Activated CD8-positive, alpha-beta T cell treated with anti-CD3 and anti-CD28 coated beads for 36 hours (primary cell): ENCODE measurements around the gene F10. TPM values are rescaled to one million over a fixed set of nuclear protein-coding genes. Genes with fewer than 3 reads are reported as not detected.

ENCODE experiments used
- ATAC-seq: fragments of 200-7000 bp; cut with Tn5 transposase; one replicate; pipeline ENCODE4 v1.10.0; 2021; ENCODE audit warnings: mild to moderate bottlenecking, moderate library complexity
- CTCF ChIA-PET: fragments of 350-600 bp; sonication (Branson Sonifier 250); formaldehyde crosslinking; loops from one replicate; lab custom pipeline; 2021; ENCODE audit warnings: antibody characterized with exemption; lab: Charles Lee
- POLR2A ChIA-PET: fragments of 350-600 bp; sonication (Branson Sonifier 250); formaldehyde crosslinking; loops from one replicate; lab custom pipeline; 2021; ENCODE audit warnings: antibody characterized with exemption; lab: Charles Lee
- DNase-seq: peaks from one replicate; pipeline ENCODE4 v3.0.0-alpha.2; 2020
- H3K27ac Mint-ChIP-seq: one replicate; pipeline ENCODE4 v1.8.0; 2021; ENCODE audit warnings: mild to moderate bottlenecking, mixed read lengths
- H3K27me3 Mint-ChIP-seq: one replicate; pipeline ENCODE4 v1.8.0; 2021; ENCODE audit warnings: mixed read lengths
- H3K36me3 Mint-ChIP-seq: one replicate; pipeline ENCODE4 v1.8.0; 2021; ENCODE audit warnings: low read depth, mixed read lengths
- H3K4me1 Mint-ChIP-seq: one replicate; pipeline ENCODE4 v1.8.0; 2021; ENCODE audit warnings: low read depth, mixed read lengths
- H3K4me3 Mint-ChIP-seq: one replicate; pipeline ENCODE4 v1.8.0; 2021; ENCODE audit warnings: mild to moderate bottlenecking, moderate library complexity, mixed read lengths
- H3K9me3 Mint-ChIP-seq: one replicate; pipeline ENCODE4 v1.8.0; 2021; ENCODE audit warnings: mixed read lengths
- intact Hi-C: fragments of 100-400 bp; cut with micrococcal nuclease; formaldehyde crosslinking; loops from one replicate; pipeline ENCODE4 v1.10.0; 2022
- total RNA-seq, 2 experiments: library from RNA; stranded (reverse); gene quantifications; one replicate each; pipeline ENCODE4 v1.2.3, GENCODE V29; 2021
- TF ChIP-seq, protein P1 (sequence below): fragments of 200-600 bp; IDR thresholded peaks from one replicate; pipeline ENCODE4 v1.8.0; 2022; ENCODE audit warnings: antibody characterized with exemption, mild to moderate bottlenecking

F10 gene
- total RNA-seq, 2 experiments from 2014 or later: not detected

DNA sequence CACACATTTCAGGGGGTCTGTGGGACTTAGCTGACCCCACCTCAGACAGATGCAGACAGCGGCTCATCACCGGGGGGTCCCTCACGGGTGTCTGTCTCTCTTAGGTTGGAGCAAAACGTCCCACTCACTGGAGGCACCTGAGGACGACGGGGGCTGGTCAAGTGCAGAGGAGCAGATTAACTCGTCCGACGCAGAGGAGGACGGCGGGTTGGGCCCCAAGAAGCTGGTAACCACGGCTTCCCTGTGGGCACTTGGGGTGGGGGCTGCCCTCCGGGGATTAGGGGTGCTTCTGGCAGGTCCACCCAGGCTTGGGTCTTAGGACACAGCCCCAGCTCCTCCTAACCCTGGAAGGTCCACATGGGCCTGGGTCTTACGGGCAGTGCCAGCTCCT is 28.2 kb upstream of the F10 start:
- ATAC-seq (no peak), DNase-seq (no peak)
- H3K27ac Mint-ChIP-seq: no peak overlapping the region
- TF ChIP-seq, protein P1, sequence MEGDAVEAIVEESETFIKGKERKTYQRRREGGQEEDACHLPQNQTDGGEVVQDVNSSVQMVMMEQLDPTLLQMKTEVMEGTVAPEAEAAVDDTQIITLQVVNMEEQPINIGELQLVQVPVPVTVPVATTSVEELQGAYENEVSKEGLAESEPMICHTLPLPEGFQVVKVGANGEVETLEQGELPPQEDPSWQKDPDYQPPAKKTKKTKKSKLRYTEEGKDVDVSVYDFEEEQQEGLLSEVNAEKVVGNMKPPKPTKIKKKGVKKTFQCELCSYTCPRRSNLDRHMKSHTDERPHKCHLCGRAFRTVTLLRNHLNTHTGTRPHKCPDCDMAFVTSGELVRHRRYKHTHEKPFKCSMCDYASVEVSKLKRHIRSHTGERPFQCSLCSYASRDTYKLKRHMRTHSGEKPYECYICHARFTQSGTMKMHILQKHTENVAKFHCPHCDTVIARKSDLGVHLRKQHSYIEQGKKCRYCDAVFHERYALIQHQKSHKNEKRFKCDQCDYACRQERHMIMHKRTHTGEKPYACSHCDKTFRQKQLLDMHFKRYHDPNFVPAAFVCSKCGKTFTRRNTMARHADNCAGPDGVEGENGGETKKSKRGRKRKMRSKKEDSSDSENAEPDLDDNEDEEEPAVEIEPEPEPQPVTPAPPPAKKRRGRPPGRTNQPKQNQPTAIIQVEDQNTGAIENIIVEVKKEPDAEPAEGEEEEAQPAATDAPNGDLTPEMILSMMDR: no peak
- ChIA-PET POLR2A (no interaction called here), CTCF (interaction anchor here (0.8 kb wide), 1 partner anchor 8 kb away, joined by 3 read pairs; no protein-coding TSS in a partner anchor)
- no peak overlapping the region for H3K4me3 Mint-ChIP-seq
- intact Hi-C loops: no loop called here
- no peaks in the 10 kb centered on the region for H3K27me3 Mint-ChIP-seq
- H3K36me3 Mint-ChIP-seq: no peaks in the 10 kb centered on the region
- no peaks in the 10 kb centered on the region for H3K9me3 Mint-ChIP-seq
- H3K4me1 Mint-ChIP-seq: no peaks in the 10 kb centered on the region

DNA sequence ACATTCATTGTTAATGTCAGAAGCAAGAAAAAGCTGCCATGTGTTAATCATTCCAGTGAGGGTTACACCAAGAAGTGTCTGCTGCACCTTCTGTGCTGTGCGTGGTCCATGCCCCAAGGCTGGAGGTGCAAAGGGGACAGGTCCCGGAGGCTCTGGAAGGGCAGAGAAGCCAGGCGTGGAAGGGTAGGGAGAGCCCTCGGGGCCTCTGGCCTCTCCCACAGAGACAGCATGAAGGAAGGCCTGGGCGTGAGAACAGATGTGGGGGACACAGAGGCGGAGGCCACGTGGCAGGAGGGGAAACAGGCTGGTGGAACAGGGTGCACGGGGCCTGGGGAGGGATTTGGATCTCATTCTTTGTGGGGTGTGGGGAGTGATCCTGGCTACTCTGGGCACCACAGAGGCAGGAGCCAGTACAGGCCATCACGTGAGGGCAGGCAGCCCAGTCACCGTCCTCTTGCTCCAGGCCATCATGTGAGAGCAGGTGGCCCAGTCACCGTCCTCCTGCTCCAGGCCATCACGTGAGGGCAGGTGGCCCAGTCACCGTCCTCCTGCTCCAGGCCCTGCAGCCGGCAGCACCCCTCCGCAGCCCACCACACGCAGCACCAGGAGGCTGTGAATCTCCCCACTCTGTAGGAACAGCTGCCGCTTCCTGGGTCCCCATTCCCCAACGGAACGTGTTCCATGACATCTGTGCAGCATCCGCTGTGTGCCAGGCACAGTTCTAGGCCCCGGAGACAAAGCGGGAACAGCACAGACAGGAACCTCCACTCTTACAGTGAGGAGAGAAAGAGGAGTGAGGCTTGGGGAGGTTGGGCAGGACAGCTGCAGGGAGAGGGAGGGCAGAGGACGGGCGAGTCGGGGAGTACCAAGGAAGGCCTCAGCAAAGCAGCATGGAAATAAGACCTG is 27.2 kb upstream of the F10 start:
- ATAC-seq (no peak), DNase-seq (no peak)
- ChIA-PET POLR2A (interaction anchor here (0.6 kb wide), 1 partner anchor 9 kb away, joined by 3 read pairs; no protein-coding TSS in a partner anchor), CTCF (no interaction called here)
- intact Hi-C loops: no loop called here
- H3K27ac Mint-ChIP-seq: no peak overlapping the region
- H3K4me3 Mint-ChIP-seq: no peak overlapping the region
- H3K27me3 Mint-ChIP-seq: no peaks in the 10 kb centered on the region
- no peaks in the 10 kb centered on the region for H3K9me3 Mint-ChIP-seq
- H3K4me1 Mint-ChIP-seq: no peaks in the 10 kb centered on the region
- TF ChIP-seq, protein P1: no peak
- no peaks in the 10 kb centered on the region for H3K36me3 Mint-ChIP-seq

DNA sequence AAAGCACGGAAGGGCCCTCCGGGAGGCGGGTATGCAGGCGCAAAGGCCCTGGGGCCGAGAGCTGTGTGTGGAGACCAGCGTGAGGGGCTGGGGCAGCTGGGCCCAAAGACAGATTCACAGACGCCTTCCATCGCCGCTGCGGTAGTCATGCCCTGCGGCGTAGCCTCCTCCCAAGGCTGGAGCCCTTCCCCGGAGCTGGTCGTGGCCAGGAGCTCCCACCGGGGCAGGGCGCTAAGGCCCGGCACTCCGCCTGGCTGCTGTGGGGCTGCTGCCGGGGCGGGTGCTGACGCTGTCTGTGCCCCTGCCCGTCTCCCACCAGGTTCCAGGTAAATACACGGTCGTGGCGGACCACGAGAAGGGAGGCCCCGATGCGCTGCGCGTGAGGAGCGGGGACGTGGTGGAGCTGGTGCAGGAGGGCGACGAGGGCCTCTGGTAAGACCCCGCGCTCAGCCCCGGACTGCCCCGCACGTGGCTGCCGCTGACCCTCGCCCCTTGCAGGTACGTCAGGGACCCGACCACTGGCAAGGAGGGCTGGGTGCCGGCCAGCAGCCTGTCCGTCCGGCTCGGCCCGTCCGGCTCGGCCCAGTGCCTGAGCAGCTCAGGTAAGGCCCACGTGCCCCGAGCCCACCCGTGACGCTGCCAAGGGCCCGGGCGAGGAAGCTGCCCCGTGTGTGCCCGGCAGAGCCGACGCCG is 26.4 kb upstream of the F10 start:
- no peaks in the 10 kb centered on the region for H3K4me1 Mint-ChIP-seq
- H3K27ac Mint-ChIP-seq: no peak overlapping the region
- H3K4me3 Mint-ChIP-seq: no peak overlapping the region
- DNase-seq (no peak), ATAC-seq (no peak)
- no peaks in the 10 kb centered on the region for H3K36me3 Mint-ChIP-seq
- CTCF ChIA-PET: no interaction called here
- intact Hi-C loops: no loop called here
- H3K27me3 Mint-ChIP-seq: no peaks in the 10 kb centered on the region
- POLR2A ChIA-PET: interaction anchor here (0.6 kb wide), 1 partner anchor 8 kb away, joined by 3 read pairs; no protein-coding TSS in a partner anchor
- no peaks in the 10 kb centered on the region for H3K9me3 Mint-ChIP-seq
- TF ChIP-seq, protein P1: no peak

DNA sequence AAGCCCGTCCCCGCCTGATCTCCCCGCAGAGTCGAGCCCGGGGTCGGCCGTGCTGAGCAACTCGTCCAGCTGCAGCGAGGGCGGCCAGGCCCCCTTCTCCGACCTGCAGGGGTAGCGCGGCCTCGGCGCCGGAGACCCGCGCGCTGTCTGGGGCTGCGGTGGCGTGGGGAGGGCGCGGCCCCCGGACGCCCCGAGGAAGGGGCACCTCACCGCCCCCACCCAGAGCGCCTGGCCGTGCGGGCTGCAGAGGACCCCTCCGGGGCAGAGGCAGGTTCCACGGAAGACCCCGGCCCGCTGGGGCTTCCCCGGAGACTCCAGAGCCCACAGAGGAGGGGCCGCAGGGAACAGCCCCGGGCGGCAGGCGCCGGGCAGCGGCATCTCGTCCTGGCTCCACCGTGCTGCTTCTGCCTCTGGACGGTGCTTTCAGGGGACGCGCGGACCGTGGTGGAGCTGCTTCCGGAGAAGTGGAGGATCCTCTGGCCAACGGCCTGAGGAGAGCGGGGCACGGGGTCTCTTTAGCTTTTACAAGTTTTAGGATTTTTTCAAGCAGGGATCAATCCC is 25.8 kb upstream of the F10 start:
- Mint-ChIP-seq H3K36me3 (no peaks in the 10 kb centered on the region), H3K4me1 (no peaks in the 10 kb centered on the region)
- ATAC-seq: no peak

More for the DNA sequence above, 25.8 kb upstream of the F10 start:
- H3K27me3 Mint-ChIP-seq: no peaks in the 10 kb centered on the region
- ChIA-PET POLR2A (no interaction called here), CTCF (no interaction called here)
- no peaks in the 10 kb centered on the region for H3K9me3 Mint-ChIP-seq
- TF ChIP-seq, protein P1: no peak
- DNase-seq: no peak
- intact Hi-C loops: no loop called here
- no peak overlapping the region for H3K4me3 Mint-ChIP-seq
- no peak overlapping the region for H3K27ac Mint-ChIP-seq
